ENCODE measurements around the gene SGIP1. TPM values are rescaled to one million over a fixed set of nuclear protein-coding genes. Genes with fewer than 3 reads are reported as not detected.

SGIP1 gene
- total RNA-seq, 1 donor from 2014 or later = 4.2 TPM

DNA sequence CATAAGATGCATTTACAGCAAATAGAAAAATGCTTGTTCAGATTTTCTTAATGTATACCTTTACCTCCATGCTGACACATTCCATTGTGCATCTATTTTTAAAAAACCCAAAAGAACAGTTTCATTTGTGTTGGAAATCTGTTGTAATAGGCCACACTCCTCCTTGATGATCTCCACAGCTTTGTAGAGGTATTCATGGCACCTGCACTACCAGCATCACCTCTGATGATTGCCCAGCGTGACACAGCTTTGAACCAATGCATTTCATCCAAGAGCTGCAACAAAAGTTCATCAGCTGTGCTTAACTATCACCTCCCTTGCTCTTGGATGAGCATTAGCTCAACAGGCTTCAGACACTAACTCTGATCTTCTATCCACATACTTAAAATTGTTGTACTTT is 226.6 kb downstream of the SGIP1 start:
- no peak overlapping the region for H2AFZ ChIP-seq (replicated peaks)
- H3K27ac ChIP-seq = no peak overlapping the region
- no peaks in the 10 kb centered on the region for H3K27me3 ChIP-seq
- no peaks in the 10 kb centered on the region for H4K20me1 ChIP-seq (ENCODE audit: low read depth)
- no peak overlapping the region for H3K4me3 Mint-ChIP-seq
- DNase-seq (ENCODE audit: low spot score) = no peak
- H3K27ac Mint-ChIP-seq = no peak overlapping the region
- peaks cover 6% of the 10 kb centered on the region for H3K9me3 Mint-ChIP-seq
- H3K4me1 ChIP-seq = no peaks in the 10 kb centered on the region
- H3K27me3 Mint-ChIP-seq (ENCODE audit: insufficient read depth, low read depth) = no peaks in the 10 kb centered on the region
- no peaks in the 10 kb centered on the region for H3F3A ChIP-seq (ENCODE audit: low read depth)
- H3K36me3 Mint-ChIP-seq = no peaks in the 10 kb centered on the region
- H3K4me3 ChIP-seq = no peak overlapping the region
- H3K36me3 ChIP-seq = no peaks in the 10 kb centered on the region
- no peak overlapping the region for H3K9ac ChIP-seq
- TF ChIP-seq EZH2 (IDR thresholded peaks at IDR 0.05) = no peak
- TF ChIP-seq, protein P1, sequence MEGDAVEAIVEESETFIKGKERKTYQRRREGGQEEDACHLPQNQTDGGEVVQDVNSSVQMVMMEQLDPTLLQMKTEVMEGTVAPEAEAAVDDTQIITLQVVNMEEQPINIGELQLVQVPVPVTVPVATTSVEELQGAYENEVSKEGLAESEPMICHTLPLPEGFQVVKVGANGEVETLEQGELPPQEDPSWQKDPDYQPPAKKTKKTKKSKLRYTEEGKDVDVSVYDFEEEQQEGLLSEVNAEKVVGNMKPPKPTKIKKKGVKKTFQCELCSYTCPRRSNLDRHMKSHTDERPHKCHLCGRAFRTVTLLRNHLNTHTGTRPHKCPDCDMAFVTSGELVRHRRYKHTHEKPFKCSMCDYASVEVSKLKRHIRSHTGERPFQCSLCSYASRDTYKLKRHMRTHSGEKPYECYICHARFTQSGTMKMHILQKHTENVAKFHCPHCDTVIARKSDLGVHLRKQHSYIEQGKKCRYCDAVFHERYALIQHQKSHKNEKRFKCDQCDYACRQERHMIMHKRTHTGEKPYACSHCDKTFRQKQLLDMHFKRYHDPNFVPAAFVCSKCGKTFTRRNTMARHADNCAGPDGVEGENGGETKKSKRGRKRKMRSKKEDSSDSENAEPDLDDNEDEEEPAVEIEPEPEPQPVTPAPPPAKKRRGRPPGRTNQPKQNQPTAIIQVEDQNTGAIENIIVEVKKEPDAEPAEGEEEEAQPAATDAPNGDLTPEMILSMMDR (IDR thresholded peaks at IDR 0.05) = no peak
- no peak for TF ChIP-seq EZH2phosphoT487 (IDR thresholded peaks at IDR 0.05)
- H3K4me1 Mint-ChIP-seq = peaks cover 3% of the 10 kb centered on the region
- H3K4me2 ChIP-seq = no peak overlapping the region
- no peaks in the 10 kb centered on the region for H3K79me2 ChIP-seq (ENCODE audit: low read depth)
- H3K9me3 ChIP-seq (ENCODE audit: low read depth) = no peaks in the 10 kb centered on the region

DNA sequence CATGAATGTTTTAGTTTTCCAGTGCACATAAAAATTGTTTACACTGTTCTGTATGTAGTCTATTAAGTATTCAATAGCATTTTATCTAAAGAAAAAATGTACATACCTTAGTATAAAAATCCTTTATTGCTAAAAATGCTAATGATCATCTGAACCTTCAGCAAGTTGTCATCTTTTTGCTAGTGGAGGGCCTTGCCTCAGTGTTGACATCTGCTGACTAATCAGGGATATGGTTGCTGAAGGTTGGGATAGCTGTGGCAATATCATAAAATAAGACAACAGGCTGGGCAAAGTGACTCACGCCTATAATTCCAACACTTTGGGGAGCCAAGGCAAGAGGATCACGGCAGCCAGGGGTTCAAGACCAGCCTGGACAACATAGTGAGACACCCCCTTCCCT is 227.3 kb downstream of the SGIP1 start:
- H2AFZ ChIP-seq (replicated peaks) = no peak overlapping the region
- no peaks in the 10 kb centered on the region for H3K36me3 Mint-ChIP-seq
- H3K4me3 Mint-ChIP-seq = no peak overlapping the region
- H3K9me3 ChIP-seq (ENCODE audit: low read depth) = no peaks in the 10 kb centered on the region
- H3K27me3 Mint-ChIP-seq (ENCODE audit: insufficient read depth, low read depth) = peaks cover 3% of the 10 kb centered on the region
- no peaks in the 10 kb centered on the region for H3K4me1 ChIP-seq
- H3K27ac ChIP-seq = no peak overlapping the region
- no peaks in the 10 kb centered on the region for H3K36me3 ChIP-seq
- no peak overlapping the region for H3K4me3 ChIP-seq
- H3K27ac Mint-ChIP-seq = no peak overlapping the region
- H3K9ac ChIP-seq = no peak overlapping the region
- no peaks in the 10 kb centered on the region for H3F3A ChIP-seq (ENCODE audit: low read depth)
- no peak overlapping the region for H3K4me2 ChIP-seq
- H3K4me1 Mint-ChIP-seq = peaks cover 3% of the 10 kb centered on the region
- H3K9me3 Mint-ChIP-seq = peaks cover 6% of the 10 kb centered on the region
- DNase-seq (ENCODE audit: low spot score) = no peak
- no peaks in the 10 kb centered on the region for H3K79me2 ChIP-seq (ENCODE audit: low read depth)
- no peaks in the 10 kb centered on the region for H3K27me3 ChIP-seq
- TF ChIP-seq EZH2phosphoT487 (IDR thresholded peaks at IDR 0.05) (no peak), EZH2 (IDR thresholded peaks at IDR 0.05) (no peak)
- TF ChIP-seq, protein P1 (IDR thresholded peaks at IDR 0.05) = no peak
- H4K20me1 ChIP-seq (ENCODE audit: low read depth) = no peaks in the 10 kb centered on the region

DNA sequence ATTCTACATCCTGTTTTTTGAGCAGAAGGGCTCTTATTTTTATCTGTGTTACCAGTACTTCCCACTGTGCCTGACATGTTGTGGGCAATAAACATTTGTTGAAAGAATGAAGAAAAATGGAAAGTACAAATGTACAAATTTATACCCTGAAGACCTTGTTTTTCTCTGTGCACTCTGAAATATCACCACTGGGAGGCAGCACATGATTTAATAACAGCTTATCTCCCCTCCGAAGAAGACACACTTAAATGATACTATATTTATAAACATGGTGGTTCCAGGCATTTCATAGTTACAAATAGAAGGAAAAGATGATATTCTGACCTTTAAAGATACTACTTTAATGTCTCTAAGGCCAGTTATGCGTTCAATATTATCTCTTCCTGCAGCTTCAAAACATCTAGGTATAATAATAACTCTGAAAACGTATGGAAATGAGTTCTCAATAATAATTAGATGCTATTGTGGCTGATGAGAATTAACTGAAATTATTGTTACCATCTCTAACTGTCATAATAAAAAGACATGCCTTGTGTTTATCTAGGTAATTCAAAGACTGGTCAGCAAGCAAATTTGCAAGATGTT is 231.1 kb downstream of the SGIP1 start:
- Histone ChIP-seq H3F3A (ENCODE audit: low read depth) (no peaks in the 10 kb centered on the region), H3K4me3 (no peak overlapping the region), H4K20me1 (ENCODE audit: low read depth) (no peaks in the 10 kb centered on the region), H3K27ac (no peak overlapping the region), H3K9ac (no peak overlapping the region), H3K27me3 (no peaks in the 10 kb centered on the region), H3K4me1 (no peaks in the 10 kb centered on the region), H3K9me3 (ENCODE audit: low read depth) (no peaks in the 10 kb centered on the region), H3K4me2 (no peak overlapping the region), H3K36me3 (no peaks in the 10 kb centered on the region), H2AFZ (replicated peaks) (no peak overlapping the region), H3K79me2 (ENCODE audit: low read depth) (no peaks in the 10 kb centered on the region)
- TF ChIP-seq, protein P1 (IDR thresholded peaks at IDR 0.05) = peak; percentile 80
- TF ChIP-seq EZH2 (IDR thresholded peaks at IDR 0.05) = no peak
- Mint-ChIP-seq H3K36me3 (no peaks in the 10 kb centered on the region), H3K9me3 (peaks cover 6% of the 10 kb centered on the region), H3K4me1 (peaks cover 11% of the 10 kb centered on the region), H3K27ac (no peak overlapping the region), H3K4me3 (no peak overlapping the region), H3K27me3 (ENCODE audit: insufficient read depth, low read depth) (peaks cover 3% of the 10 kb centered on the region)
- DNase-seq (ENCODE audit: low spot score) = peak; percentile 37

All from neural progenitor cell (in vitro differentiated cells).